ENCODE data around the gene EIF5. TPM values are rescaled to one million over a fixed set of nuclear protein-coding genes. Genes with fewer than 3 reads are reported as not detected.

Gene EIF5
- total and polyA plus RNA-seq, 2 donors (not counting 3 experiments of a cell fraction or from before 2014, with no cell fraction given) = 175 to 313 TPM

GRCh38 chr14:103377522-103378037 lies 43.5 kb downstream of the EIF5 start:
- POLR2A ChIA-PET = no interaction called here
- no peaks in the 10 kb centered on the region for H3K9me3 ChIP-seq (replicated peaks; ENCODE audit: control insufficient read depth, insufficient read depth, low read length)
- CTCF ChIA-PET = interaction anchor here (0.8 to 2.7 kb wide), 5 partner anchors 10 to 23 kb away, joined by 3 to 11 read pairs (median 3); no protein-coding TSS in a partner anchor
- no peak overlapping the region for H3K4me2 ChIP-seq (ENCODE audit: insufficient read depth, low read length)
- no peak for FAIRE-seq
- intact Hi-C loops (cut with micrococcal nuclease) (no loop called here), dilution Hi-C loops (cut with MboI; ENCODE audit: extremely low pct_ligation_motif_present, low sequenced_read_pairs) (no loop called here)
- no peaks in the 10 kb centered on the region for H3K9me1 ChIP-seq (replicated peaks; ENCODE audit: control insufficient read depth, extremely low read depth, insufficient read depth, low read length)
- no peak overlapping the region for H2AFZ ChIP-seq (ENCODE audit: low read depth, low read length)
- peaks cover 4% of the 10 kb centered on the region for H3K4me1 ChIP-seq (ENCODE audit: control insufficient read depth, extremely low read depth, insufficient read depth, low read length)
- peaks cover 0 to 5% of the 10 kb centered on the region in 2 experiments for H3K27me3 ChIP-seq (ENCODE audit: control insufficient read depth in 2 of 2, insufficient read depth in 2 of 2, low read length in 2 of 2)
- no peaks in the 10 kb centered on the region for H3K79me2 ChIP-seq (ENCODE audit: control insufficient read depth, insufficient read depth, low read length)
- no peak overlapping the region for H3K27ac ChIP-seq (ENCODE audit: insufficient read depth, low read depth, low read length)
- H3K36me3 ChIP-seq (ENCODE audit: control insufficient read depth in 2 of 2, extremely low read depth in 1 of 2, insufficient read depth in 2 of 2, low read length in 2 of 2) = no peaks in the 10 kb centered on the region
- H3K4me3 ChIP-seq (replicated peaks in 1 of 3; ENCODE audit: insufficient read depth in 1 of 3, low read depth in 1 of 3, low read length in 3 of 3) = no peak overlapping the region
- H4K20me1 ChIP-seq (replicated peaks; ENCODE audit: control insufficient read depth, extremely low read depth, insufficient read depth, low read length) = no peaks in the 10 kb centered on the region
- no peak for TF ChIP-seq GATA2 (IDR thresholded peaks at IDR 0.05; ENCODE audit: insufficient read depth, insufficient read length, low read depth, low read length)
- DNase-seq (ENCODE audit: low read depth, low spot score) = no peak
- H3K9ac ChIP-seq (replicated peaks; ENCODE audit: extremely low read depth, insufficient read depth, low read length) = no peak overlapping the region
- BruUV-seq (replicated peaks) = no TSS peak

- intact Hi-C loops (cut with micrococcal nuclease) = no loop called here
- FAIRE-seq = no peak
- peaks cover 0 to 5% of the 10 kb centered on the region in 2 experiments for H3K27me3 ChIP-seq (ENCODE audit: control insufficient read depth in 2 of 2, insufficient read depth in 2 of 2, low read length in 2 of 2)
- H3K79me2 ChIP-seq (ENCODE audit: control insufficient read depth, insufficient read depth, low read length) = no peaks in the 10 kb centered on the region
- dilution Hi-C loops (cut with MboI; ENCODE audit: extremely low pct_ligation_motif_present, low sequenced_read_pairs) = no loop called here
- no peak overlapping the region for H3K27ac ChIP-seq (ENCODE audit: insufficient read depth, low read depth, low read length)
- no peak overlapping the region for H3K4me3 ChIP-seq (replicated peaks in 1 of 3; ENCODE audit: insufficient read depth in 1 of 3, low read depth in 1 of 3, low read length in 3 of 3)
- no peak overlapping the region for H3K4me2 ChIP-seq (ENCODE audit: insufficient read depth, low read length)
- H3K9me1 ChIP-seq (replicated peaks; ENCODE audit: control insufficient read depth, extremely low read depth, insufficient read depth, low read length) = no peaks in the 10 kb centered on the region
- DNase-seq (ENCODE audit: low read depth, low spot score) = no peak
- H3K36me3 ChIP-seq (ENCODE audit: control insufficient read depth in 2 of 2, extremely low read depth in 1 of 2, insufficient read depth in 2 of 2, low read length in 2 of 2) = no peaks in the 10 kb centered on the region
- CTCF ChIA-PET = interaction anchor here (1.2 to 2.7 kb wide), 5 partner anchors 9 to 24 kb away, joined by 3 to 11 read pairs (median 4); no protein-coding TSS in a partner anchor
- no peaks in the 10 kb centered on the region for H3K9me3 ChIP-seq (replicated peaks; ENCODE audit: control insufficient read depth, insufficient read depth, low read length)
- no peaks in the 10 kb centered on the region for H3K4me1 ChIP-seq (ENCODE audit: control insufficient read depth, extremely low read depth, insufficient read depth, low read length)
- no TSS peak for BruUV-seq (replicated peaks)
- no peaks in the 10 kb centered on the region for H4K20me1 ChIP-seq (replicated peaks; ENCODE audit: control insufficient read depth, extremely low read depth, insufficient read depth, low read length)
- no peak overlapping the region for H2AFZ ChIP-seq (ENCODE audit: low read depth, low read length)
- H3K9ac ChIP-seq (replicated peaks; ENCODE audit: extremely low read depth, insufficient read depth, low read length) = no peak overlapping the region
- POLR2A ChIA-PET = no interaction called here
- TF ChIP-seq CTCF (IDR thresholded peaks at IDR 0.05; ENCODE audit: extremely low read depth in 1 of 2, insufficient read depth in 1 of 2, low read depth in 1 of 2, low read length in 2 of 2) = no peak
- no peak for TF ChIP-seq MAX (IDR thresholded peaks at IDR 0.05; ENCODE audit: insufficient read depth, insufficient read length)
- no peak for TF ChIP-seq POLR2A (IDR thresholded peaks at IDR 0.05; ENCODE audit: low read depth, low read length)
- TF ChIP-seq FOS (IDR thresholded peaks at IDR 0.05; ENCODE audit: borderline replicate concordance, insufficient read depth, low read length) = no peak
- no peak for TF ChIP-seq POLR2AphosphoS5 (IDR thresholded peaks at IDR 0.05; ENCODE audit: insufficient read depth, low read depth, low read length)
Observed at GRCh38 chr14:103378038-103378854, 44.2 kb downstream of the EIF5 start.

All from endothelial cell of umbilical vein (primary cell).